CD1c-positive myeloid dendritic cell (primary cell): Measurements from ENCODE around the gene TBC1D10B.
"Not testable (repeated sequence)": the region's sequence is repeated elsewhere in the genome, so short reads cannot be mapped to it uniquely, and the experiment has no call there.

Experiments used
- DNase-seq: peaks from one replicate; pipeline ENCODE4 v3.0.0-alpha.2; 2016; ENCODE audit errors: extremely low spot score

Gene TBC1D10B

DNA sequence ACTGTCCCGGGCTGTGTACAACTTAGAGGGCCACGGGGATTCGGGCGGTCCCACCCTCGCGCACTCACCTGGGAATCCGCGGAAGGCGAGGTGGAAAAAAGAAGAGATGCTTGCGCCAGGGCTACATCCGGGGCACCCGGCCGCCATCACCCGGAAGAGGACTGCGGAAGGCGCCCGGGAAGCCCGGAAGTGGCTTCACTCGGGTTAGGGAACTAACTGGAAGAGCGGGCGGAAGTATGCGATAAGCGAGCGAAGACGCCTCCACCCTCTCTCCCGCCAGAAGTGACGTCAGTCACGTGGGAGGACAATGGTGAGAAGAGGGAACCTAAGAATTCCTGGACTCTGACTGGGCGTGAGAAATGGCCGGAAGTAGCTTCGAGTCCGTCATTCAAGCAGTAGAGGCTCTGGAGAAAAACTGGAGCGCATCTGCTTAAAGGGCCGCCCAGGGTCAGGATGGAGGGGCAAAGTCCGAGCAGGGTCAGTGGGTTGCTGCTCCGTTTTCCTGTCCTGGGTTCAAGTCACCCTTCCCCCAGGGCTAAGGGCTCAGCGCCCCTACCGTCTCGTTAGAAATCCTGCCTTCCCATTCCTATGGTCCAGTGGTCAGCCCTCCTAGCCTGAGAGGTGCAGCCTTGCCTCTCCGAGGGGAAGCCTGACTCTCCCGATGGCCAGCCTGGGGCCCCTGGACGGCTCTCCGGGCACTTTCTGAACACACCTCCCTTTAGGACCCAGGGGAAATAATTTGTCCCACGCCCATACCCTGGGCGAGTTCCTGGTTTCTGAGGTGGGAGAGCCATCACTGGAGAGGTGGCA is 14.9 kb downstream of the TBC1D10B start, which contains the start of gene CD2BP2:
TSS of gene CD2BP2 (minus strand) at position 165 of the 810 bp plus-strand sequence. CDS start 627 bp downstream, outside the sequence.
- peak; percentile 100 for DNase-seq

DNA sequence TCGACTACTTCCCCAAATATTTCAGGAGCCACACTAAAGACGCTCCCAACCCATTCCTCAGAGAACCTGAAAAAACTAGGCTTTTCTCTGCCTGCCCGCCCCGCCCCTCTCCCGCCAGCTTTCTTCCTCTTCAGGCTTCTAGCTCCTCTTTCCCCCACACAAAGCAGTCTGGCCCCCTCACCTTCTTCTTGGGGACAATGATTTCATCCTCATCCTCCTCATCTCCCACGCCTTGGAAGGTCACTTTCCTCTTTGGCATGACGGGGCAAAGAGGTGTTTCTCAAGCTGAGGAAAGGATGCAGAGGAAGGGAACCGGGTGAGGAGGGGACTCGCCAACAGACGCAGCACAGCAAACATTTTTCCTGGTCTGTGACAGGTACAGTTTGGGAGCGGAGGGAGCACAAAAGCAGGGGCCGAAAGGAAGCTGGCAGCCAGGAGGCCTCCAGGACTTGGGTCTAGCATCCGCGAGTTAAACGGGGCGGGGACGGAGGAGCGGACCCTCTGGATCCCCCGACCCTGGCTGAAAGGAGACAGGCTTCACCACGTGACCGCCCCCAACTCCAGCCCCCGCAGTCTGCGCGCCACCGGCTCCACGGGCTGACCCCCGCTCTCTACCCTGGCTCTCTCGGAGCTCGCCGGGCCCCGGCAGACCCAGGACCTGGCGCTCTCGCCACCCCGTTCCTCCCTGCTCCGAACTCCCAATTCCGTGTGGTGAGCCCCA is 15.7 kb downstream of the TBC1D10B start:
- DNase-seq, result peak; percentile 71

DNA sequence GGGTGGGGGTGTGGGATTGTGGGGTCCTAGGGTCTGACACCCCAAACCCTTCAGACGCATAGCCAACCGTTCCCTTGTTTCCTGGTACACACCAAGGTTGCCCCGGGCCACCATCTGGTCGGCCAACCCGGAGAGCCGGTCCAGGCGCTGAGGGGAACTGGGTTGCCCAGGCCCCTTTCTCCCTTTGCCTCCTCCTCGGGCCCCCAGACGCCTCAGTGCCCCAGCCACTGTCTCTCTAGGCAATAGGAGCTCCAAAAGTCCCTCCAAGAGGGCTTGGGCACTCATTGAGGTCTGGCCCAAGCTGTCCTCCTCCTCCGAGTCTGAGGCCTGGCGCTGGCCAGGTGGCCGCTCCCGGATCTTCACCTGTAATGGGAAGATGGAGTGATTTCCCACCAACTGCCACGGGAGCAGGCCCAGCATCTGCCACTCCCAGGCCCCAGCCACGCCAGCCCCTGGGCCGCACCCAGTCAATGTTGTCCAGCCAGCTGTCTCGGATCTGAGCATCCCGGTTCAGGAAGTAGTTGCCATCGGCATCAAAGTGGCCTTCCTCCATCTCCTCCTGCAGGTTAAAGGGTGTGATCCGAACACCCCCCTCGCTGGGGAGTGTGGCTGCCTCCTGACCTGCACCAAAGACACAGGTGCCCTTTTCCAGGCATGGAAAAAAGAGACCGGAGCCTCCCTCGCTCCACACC is 16.7 kb downstream of the TBC1D10B start:
- no peak for DNase-seq

DNA sequence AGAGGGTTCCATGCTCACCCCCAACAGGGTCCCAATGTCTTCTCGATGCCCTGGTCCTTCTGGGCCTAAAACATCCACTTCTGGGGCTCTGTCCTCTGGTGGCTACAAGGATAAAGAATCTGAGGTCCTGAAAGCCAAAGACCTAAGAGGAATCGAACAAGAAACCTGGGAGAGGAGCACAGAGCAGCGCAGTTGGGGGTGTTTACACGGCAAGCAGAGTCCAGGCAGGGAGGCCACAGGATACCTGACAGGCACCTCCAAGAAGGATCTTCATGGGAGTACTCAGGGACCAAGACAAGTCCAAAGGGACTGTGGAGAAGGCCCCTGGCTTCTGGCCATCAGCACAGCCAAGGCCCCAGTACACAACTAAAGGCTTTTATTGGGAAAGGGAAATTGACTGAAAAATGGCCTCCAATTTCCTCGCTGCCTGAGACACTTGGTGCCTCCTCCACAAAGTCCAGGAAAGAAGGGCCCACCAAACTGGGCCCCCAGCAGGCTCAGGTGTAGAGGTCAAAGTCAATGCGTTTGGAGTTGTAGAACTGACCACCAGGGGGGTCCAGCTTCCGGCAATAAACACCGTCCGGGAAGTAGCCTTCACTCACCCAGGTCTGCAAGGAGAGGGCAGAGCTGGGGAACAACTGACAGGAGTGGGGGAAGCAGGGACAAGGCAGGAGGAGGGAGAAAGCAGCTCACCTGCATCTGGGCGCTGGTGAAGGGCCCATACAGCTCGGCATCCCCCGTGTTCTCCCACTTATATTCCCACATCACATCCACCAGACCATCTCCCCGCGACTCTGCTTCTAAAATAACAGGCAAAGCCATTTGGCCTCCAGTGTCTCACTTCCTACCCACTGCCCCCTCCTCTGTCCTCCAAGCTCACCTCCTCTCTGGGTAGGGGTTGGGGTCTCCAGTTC is 17.5 kb downstream of the TBC1D10B start:
- no peak for DNase-seq

DNA sequence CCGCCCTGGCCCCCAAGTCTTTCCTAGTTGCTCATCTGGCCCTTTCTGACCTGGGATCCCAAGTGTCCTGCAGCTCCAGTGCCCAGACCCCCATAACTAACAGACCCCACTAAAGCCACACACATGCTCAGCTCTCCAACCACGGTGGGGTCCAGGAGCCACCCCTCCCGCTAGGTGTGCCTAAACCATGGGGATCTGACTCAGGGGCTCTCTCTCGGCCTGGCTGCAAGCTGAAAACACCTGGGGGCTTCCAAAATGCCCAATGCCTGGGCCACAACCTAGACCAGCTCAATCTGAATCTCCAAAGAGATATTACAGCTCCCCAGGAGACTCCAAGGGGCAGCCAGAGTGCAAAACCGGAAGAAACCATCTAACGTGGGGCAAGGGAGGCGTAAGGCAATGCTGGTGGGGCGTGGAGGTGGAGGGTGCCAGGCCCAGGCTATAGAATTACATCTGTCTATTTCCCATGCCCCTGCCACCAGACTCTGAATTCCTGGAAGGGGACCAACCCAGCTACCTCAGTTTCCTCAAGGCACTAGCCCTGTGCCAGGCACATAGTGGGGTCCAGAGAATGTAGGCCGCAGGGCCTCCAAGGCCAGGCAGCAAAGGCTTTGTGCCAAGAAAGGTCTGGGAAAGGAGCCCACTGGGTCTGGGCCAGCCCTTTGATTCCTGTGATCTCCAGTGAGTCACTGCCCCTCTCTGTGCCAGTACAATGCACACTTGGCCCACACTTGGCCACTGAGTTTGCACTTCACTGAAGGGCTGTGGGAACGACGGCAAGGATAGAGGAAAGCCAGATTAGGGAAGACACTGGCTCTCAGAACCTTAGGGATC is 18.5 kb downstream of the TBC1D10B start:
- no peak for DNase-seq

DNA sequence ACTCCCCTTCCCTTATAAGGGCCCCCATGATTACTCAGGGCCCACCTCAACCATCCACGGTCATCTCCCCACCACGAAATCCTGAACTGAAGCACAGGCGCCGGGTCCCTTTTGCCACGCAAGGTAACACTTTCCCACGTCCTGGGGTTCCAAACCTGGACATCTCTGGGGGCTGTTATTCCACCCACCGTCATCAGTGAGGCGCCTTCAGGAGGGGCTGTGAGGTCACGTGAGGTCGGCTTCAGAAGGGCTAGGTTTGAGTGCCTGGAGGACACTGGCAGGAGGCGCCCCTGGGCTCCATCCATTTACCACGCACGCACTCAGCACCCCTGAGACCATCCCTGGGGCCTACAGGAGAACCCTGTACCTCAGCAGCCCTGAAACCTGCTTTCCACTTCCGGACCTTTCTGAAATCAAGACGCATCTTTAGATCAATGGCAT is 19.3 kb downstream of the TBC1D10B start:
- no peak for DNase-seq

DNA sequence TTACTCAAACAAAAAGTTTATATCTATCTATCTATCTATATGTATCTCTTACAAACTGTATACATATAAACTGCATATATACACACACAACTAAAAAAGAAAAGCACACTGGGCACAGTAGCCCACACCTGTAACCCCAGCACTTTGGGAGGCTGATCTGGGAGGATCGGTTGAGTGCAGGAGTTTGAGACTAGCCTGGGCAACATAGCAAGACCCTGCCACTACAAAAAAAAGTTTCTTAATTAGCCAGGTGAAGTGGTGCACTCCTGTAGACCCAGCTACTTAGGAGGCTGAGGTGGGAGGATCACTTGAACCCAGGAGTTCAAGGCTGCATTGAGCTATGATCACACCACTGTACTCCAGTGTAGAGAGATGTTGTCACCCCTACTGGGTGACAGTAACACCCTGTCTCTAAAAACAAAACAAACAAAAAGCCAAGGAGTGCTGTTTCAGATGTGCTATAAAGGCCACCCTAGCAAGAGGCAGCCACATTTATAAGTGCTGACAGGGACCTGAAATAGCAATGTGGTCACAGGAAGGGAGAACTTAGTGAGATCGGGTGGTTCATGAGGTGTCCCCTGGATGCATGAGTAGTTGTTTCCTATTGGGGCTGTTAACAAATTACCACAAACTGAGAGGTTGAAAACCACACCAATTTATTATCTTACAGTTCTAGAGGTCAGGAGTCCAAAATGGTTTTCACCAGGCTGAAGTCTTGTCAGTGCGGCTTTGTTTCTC is 20.0 kb downstream of the TBC1D10B start:
- peak; percentile 7 for DNase-seq

DNA sequence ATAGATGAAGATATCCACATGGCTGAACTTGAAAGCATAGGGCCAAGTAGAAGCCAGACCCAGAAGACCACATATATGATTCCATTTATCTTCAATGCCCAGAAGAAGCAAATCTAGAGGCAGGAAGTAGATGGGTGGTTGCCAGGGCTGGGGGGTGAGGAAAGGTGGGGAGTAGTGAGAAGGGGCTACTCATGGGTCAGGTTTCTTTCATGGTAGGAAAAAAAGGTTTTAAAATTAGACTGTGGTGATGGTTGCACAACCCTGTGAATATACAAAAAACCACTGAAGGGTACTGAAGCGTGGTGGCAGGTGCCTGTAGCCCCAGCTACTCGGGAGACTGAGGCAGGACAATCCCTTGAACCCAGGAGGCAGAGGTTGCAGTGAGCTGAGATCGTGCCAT is 20.6 kb downstream of the TBC1D10B start:
- no peak for DNase-seq

DNA sequence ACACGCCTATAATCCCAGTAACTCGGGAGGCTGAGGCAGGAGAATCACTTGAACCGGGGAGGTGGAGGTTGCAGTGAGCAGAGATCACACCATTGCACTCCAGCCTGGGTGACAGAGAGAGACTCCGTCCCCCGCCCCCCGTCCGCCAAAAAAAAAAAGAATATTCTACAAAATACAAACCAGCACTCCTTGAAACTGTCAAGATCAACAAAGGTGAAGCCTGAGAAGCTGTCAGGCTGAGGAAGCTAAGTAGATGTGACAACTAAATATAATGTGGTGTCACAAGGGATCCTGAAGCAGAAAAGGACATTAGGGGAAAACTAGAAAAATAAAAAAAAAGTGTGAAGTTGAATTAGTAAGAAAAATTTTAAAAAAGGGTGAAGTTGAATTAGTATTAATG is 21.4 kb downstream of the TBC1D10B start:
- DNase-seq, result no peak

DNA sequence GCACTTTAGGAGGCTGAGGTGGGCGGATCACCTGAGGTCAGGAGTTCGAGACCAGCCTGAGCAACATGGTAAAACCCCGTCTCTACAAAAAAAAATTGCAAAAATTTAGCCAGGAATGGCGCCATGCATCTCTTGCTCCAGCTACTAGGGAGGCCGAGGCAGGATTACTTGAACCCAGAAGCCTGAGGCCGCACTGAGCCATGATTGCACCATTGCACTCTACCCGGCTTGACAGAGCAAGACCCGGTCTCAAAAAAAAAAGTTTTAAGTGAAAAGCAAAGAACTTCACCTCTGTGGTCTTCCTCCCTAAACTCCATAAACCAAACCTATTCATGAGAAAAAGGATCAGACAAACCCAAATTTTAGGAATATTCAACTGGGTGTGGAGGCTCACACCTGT is 22.2 kb downstream of the TBC1D10B start:
- no peak for DNase-seq

DNA sequence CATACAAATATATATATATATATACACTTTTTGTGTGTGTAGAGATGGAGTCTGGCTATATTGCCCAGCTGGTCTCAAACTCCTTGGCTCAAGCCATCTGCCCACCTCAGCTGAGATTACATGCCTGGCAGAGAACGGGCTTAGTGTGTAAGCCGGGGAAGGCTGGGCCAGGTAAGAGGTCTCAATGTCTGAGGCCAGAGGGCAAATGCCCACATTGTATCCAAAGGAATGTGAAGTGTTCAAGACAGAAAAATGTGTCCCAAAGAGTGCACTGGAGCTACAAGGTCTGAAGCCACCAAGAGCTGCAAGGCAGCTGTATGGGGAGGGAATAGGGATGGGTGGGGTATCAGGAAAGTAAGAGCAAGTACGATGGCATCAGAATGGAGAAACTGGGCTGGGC is 24.0 kb downstream of the TBC1D10B start:
- DNase-seq, result no peak

DNA sequence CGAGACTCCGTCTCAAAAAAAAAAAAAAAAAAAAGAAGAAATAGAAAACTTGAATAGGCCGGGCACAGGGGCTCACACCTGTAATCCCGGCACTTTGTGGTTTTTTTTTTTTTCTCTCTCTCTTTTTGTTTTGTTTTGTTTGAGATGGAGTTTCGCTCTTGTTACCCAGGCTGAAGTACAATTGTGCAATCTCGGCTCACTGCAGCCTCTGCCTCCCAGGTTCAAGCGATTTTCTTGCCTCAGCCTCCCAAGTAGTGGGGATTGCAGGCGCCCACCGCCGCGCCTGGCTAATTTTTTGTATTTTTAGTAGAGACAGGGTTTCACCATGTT is 26.8 kb downstream of the TBC1D10B start:
- DNase-seq, result not testable (repeated sequence)

DNA sequence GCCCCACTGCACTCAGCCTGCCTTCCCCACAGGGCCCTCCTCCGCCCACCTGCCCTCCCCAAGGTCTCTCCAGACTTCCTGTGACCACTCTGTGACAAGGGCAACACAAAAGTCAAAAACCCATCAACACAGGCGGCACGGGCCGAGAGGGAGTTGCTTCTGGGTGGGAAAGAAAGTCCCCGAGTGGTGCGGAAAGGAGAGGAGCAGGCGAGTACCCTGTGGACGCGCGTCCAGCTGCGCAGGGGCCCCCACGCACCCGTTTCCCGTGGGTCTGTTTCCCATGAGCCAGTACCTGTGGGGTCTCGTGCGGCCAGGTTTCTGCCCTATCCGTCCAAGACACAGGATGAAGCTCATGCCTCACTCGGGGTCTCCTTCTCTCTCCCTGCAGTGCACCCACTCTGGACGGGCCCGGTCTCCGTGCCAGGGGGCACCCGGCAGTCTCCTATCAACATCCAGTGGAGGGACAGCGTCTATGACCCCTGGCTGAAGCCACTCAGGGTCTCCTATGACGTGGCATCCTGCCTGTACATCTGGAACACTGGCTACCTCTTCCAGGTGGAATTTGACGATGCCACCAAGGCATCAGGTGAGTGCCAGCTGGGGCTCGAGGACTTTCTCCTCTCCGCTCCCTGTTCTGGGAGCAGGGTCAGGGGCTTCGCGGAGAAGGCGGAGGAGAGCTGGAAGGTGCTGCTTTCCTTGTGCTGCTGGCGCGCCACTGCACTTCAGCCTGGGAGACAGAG is 27.4 kb downstream of the TBC1D10B start:
- no peak for DNase-seq

DNA sequence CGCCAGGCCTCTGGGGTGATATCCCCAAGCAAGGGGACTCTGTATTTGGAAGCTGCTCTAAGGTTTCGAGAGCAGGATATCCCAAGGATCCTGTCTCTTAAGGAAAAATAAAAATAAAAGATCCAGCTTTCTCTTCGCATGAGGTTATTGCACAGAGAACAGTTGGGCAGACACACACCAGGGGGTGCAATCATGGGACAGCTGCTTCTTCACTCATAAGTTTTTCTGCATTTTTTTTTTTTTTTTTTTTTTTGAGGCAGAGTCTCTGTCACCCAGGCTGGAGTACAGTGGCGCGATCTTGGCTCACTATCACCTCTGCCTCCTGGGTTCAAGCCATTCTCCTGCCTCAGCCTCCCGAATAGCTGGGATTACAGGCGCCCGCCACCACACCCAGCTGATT is 28.3 kb downstream of the TBC1D10B start:
- not testable (repeated sequence) for DNase-seq

DNA sequence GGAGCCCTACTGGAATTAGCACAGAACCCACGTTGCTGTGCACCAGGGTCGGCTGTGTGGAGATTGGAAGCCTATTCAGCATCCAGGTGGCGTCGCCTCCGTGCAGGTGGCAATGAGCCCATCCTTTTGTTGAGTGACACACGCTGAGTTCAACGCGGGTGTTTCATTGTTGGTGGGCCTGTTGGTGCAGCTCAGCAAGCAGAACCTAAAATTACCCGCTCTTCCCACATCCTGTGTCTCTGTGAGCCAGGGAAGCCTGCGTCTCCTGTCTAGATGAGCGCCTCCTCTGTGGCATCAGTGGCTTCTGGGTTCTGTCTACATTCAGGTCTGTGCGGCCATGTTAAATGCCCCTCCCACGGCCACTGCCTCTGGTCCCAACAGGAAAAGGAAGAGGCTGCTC is 29.7 kb downstream of the TBC1D10B start:
- no peak for DNase-seq

DNA sequence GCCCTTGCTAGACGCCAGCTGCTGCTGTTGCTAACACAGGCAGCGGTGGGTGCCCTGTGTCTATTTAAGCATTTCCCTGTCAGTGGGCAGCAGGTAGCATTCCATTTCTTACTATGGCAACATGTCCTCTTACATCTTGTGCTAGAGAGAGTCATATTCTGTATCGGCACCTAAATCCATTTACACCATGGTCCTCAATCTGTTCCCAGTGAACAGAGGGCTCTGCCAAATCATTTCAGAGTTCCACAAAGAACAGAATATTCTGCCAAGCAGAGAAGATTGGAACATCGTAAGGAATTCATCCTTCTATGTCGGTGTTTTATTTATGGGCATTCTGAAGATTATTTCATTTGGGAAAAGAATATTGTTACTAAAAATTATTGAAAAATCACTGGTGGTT is 31.6 kb downstream of the TBC1D10B start:
- not testable (repeated sequence) for DNase-seq

DNA sequence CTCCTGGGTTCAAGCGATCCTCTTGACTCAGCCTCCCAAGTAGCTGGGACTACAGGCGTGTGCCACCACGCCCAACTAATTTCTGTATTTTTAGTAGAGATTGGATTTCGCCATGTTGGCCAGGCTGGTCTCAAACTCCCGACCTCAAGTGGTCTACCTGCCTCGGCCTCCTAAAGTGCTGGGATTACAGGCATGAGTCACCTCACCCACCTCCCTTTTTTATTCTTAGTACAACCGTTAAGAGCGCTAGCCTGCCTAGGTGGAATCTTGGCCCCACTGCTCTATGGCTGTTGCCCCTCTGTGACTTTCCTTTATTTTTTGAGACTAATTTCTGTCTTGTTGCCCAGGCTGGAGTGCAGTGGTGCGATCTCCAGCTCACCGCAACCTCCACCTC is 32.3 kb downstream of the TBC1D10B start:
- not testable (repeated sequence) for DNase-seq

DNA sequence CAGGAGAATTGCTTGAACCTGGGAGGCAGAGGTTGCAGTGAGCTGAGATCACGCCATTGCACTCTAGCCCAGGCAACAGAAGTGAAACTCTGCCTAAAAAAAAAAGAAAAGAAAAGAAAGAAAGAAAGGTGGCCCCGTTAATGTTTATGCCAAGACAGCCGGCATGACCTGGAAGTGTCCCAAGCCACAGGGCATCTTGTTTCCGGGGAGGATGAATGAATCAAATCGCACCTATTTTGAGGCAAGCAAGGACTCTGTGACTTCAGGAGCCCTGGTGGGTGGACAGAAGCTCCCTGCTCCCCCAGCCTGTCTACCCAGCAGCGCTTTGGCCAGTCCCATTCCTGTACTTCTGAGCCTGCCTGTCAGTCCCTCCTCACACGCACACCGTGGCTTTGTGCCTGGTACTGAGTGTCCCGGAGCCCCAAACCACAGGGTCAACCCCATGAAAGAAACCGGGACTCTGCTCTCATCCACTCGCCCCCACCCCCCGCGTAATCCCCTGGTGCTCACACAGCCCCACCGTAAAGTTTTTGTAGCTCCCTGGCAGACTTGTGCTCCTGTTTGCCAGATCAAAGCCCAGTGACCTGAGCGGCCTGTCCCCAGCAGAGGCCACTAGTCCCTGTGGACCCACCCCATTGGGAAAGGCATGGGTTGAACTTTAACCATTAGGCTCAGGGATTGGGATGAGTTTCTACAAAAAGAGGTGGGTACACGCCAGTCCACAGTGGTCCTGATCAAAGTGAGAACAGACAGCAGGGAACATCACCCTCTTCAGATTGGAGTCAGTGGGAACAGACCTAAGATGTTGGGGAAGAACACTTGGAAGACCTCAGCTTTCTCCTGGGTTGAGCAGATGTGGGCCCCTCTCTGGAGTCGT is 34.5 kb downstream of the TBC1D10B start:
- DNase-seq, result peak; percentile 41
